ENCODE measurements around the gene ALKBH3.
A peak's percentile ranks its signal among the peaks of the same experiment; 100 is the strongest.

ALKBH3 gene

DNA sequence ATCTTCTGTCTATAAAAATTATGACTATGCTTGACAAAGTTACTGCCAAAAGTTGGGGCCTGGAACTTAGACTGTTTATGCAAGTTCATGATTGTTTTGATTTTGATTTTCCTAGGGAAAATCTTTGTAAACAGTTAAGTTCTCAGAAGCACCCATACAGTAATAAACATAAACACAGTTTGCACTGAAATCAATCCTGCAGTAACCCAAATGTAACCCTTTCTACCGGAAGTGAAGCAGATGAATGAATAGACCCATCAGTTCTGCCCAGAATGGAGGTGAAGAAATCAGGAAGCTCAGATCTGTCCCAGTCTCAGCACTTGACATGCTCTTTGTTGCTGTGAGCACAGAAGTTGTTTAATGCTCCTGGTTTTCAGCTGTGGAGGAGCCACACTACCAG is 37.2 kb downstream of the ALKBH3 start:
- TF ChIP-seq, protein P1, sequence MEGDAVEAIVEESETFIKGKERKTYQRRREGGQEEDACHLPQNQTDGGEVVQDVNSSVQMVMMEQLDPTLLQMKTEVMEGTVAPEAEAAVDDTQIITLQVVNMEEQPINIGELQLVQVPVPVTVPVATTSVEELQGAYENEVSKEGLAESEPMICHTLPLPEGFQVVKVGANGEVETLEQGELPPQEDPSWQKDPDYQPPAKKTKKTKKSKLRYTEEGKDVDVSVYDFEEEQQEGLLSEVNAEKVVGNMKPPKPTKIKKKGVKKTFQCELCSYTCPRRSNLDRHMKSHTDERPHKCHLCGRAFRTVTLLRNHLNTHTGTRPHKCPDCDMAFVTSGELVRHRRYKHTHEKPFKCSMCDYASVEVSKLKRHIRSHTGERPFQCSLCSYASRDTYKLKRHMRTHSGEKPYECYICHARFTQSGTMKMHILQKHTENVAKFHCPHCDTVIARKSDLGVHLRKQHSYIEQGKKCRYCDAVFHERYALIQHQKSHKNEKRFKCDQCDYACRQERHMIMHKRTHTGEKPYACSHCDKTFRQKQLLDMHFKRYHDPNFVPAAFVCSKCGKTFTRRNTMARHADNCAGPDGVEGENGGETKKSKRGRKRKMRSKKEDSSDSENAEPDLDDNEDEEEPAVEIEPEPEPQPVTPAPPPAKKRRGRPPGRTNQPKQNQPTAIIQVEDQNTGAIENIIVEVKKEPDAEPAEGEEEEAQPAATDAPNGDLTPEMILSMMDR (IDR thresholded peaks at IDR 0.05; ENCODE audit: low read depth, low read length), result no peak
- in situ Hi-C loops (cut with HindIII; ENCODE audit: low sequenced_read_pairs), result no loop called here
- no peak overlapping the region for H3K4me3 ChIP-seq (ENCODE audit: low read depth, low read length)
- DNase-seq (ENCODE audit: low read depth, low spot score), result no peak

DNA sequence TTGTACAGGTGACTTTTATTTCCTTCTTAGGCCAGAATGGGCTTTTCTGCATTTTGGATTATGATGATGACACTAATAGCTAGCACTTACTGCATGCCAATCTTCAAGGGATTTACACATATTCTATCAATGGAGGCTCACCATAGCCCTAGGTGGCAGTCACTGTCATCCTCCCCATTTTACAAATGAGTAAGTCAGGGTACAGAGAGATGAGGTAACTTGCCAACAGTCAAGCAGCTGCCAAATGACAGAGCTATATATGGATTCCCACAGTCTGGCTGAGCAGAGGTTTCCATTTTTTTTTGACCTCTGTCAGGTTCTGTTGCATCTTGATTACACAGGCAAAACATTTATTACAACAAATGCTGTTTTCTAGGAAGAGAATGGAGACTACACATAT is 38.0 kb downstream of the ALKBH3 start:
- in situ Hi-C loops (cut with HindIII; ENCODE audit: low sequenced_read_pairs), result no loop called here
- DNase-seq (ENCODE audit: low read depth, low spot score), result no peak
- TF ChIP-seq, protein P1 (IDR thresholded peaks at IDR 0.05; ENCODE audit: low read depth, low read length), result no peak
- no peak overlapping the region for H3K4me3 ChIP-seq (ENCODE audit: low read depth, low read length)

DNA sequence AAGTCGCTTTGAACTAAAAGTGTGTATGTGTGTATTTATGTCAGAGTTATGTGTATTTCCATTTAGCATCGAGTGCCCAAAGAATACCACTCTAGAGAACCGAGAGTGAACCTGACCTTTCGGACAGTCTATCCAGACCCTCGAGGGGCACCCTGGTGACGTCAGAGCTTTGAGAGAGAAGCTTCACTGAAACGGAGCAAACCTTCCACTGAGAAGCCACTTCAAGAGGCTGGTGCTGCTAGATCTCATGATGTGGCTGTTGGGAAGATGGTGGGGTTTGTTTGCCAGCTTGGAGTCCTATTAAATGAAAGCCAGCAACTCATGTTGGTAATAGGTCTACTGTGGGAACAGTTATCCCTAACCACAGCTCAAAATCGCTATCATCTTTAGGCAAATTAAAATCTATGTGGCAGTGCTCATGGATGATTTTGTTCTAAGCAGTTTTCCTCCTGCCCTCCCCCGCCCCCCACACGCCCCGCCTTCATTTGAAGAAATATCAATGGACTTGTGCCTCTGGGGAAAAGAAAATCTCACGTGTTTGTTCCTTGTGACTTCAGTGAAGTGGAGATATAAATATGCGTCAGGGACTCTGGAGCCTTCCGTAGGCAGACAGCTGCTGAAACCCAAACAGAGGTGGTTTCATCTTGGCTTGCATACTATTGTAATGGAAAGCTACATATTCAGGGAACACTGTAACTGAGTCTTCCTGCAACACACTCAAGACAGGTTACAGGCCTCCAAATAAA is 39.4 kb downstream of the ALKBH3 start:
- no peak for DNase-seq (ENCODE audit: low read depth, low spot score)
- H3K4me3 ChIP-seq (ENCODE audit: low read depth, low read length), result no peak overlapping the region
- in situ Hi-C loops (cut with HindIII; ENCODE audit: low sequenced_read_pairs), result no loop called here
- TF ChIP-seq, protein P1 (IDR thresholded peaks at IDR 0.05; ENCODE audit: low read depth, low read length), result no peak

DNA sequence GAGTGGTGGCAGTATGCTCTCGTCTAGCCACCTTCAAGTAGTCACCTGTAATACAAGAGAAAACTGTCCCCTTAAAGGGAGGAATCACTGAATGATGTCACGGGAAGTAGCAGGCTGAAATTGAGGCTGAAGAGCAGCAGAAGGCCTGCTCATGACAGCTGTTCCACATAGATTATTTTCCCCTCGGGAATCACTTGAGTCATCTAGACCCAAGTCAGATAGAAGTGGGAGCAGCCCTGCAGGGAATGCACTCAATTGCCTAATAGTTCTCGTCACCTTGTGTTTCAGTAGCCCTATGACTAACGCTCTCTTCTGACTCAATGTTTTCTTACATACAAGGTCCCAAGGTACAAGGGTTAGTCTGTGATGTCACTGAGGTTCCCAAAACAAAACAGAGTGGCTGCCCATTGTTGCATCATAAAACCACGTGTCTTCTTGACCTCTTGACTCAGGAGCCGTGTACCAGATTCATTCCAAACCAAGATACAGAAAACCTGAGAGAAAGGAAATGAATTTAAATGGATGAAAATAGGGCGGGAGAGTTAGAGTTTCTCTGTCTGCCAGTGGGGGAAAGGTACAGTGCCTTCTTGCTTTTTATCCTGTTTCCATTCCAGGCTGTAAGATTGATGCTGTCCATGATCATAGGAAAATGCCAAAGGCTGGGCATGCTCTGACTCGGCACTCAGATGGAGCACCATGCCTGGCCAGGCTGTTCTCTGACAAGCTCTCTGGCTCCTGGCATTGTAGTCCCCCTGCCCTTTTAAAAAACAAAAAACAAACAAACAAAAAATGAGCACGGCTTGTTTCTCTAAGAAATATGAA is 40.2 kb downstream of the ALKBH3 start:
- TF ChIP-seq, protein P1 (IDR thresholded peaks at IDR 0.05; ENCODE audit: low read depth, low read length), result no peak
- peak; percentile 99 for DNase-seq (ENCODE audit: low read depth, low spot score)
- in situ Hi-C loops (cut with HindIII; ENCODE audit: low sequenced_read_pairs), result no loop called here

DNA sequence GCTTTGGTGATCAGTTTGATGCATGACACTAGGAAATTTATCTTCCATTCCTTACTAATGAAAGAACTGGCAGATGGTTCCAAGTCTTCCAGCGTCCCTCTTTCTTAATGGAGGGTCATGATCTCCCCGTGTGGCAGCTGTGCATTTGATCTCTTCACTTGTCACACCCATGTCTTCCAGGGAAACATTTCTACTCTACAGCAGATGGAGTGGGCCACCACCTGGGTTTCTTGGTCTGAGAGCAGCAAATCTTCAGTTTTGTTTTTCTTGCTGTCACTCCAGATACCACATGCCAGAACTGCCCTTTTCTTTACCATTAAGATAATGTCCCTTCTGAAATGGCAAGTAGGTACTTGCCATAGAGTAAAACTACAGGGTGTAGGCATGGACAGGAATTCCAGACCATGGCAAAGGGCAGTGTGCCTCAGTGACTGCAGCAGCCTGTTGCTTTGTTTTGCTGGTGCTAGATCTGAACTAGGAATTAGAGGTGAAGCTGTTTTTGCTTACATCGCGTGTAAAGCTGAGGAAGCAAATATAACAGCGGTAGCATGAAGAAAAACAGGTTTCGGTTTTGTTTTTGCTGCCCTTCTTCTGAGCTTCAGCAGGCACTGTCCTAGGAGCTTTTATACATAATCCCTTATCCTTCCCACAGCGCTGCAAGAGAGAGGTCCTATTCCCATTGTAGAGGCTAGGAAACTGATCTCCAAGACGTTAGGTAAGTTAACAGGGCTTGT is 41.1 kb downstream of the ALKBH3 start:
- TF ChIP-seq, protein P1 (IDR thresholded peaks at IDR 0.05; ENCODE audit: low read depth, low read length), result no peak
- H3K4me3 ChIP-seq (ENCODE audit: low read depth, low read length), result no peak overlapping the region
- in situ Hi-C loops (cut with HindIII; ENCODE audit: low sequenced_read_pairs), result no loop called here
- peak; percentile 12 for DNase-seq (ENCODE audit: low read depth, low spot score)

More for the DNA sequence above, 40.2 kb downstream of the ALKBH3 start:
- no peak overlapping the region for H3K4me3 ChIP-seq (ENCODE audit: low read depth, low read length)

DNA sequence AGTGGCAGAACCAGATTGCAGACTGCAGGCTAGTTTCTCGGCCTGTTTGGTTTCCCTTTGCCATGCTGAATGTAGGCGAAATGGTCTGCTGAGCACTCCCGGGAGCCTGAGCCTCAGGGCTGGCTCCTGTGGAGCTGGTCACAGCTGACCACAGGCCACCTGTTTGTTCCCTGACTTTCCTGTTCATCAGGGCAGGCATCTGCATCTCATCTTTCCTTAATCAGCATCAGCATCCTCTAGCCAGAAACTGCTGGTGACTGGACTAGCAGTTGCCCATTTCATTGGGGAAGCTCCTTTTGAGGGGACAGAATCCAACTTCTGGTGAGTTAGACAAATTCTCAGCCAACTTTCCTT is 41.6 kb downstream of the ALKBH3 start:
- in situ Hi-C loops (cut with HindIII; ENCODE audit: low sequenced_read_pairs), result no loop called here
- H3K4me3 ChIP-seq (ENCODE audit: low read depth, low read length), result no peak overlapping the region
- DNase-seq (ENCODE audit: low read depth, low spot score), result no peak
- TF ChIP-seq, protein P1 (IDR thresholded peaks at IDR 0.05; ENCODE audit: low read depth, low read length), result no peak
